ENCODE data around the gene PKD1L1.

The PKD1L1 gene

DNA sequence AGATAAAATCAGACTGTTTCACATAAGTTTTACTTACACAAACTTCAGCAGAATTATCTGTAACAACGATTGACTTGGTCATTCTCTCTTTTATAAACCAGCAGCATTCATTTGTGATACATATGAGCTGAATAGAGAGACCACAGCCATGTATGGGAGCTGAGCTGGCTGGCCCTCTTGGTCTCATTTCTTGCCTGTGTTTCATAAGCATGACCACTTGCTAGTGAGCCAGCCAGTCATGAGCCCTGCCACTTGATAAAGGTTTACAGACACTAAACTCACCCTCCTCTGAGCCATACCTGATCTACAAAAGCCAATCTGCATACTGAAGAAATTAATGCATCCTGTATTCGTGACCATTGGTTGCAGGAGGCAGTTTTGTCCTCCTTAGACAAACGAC lies 82.1 kb downstream of the PKD1L1 start:
- DNase-seq (ENCODE audit: low spot score) = no peak

DNA sequence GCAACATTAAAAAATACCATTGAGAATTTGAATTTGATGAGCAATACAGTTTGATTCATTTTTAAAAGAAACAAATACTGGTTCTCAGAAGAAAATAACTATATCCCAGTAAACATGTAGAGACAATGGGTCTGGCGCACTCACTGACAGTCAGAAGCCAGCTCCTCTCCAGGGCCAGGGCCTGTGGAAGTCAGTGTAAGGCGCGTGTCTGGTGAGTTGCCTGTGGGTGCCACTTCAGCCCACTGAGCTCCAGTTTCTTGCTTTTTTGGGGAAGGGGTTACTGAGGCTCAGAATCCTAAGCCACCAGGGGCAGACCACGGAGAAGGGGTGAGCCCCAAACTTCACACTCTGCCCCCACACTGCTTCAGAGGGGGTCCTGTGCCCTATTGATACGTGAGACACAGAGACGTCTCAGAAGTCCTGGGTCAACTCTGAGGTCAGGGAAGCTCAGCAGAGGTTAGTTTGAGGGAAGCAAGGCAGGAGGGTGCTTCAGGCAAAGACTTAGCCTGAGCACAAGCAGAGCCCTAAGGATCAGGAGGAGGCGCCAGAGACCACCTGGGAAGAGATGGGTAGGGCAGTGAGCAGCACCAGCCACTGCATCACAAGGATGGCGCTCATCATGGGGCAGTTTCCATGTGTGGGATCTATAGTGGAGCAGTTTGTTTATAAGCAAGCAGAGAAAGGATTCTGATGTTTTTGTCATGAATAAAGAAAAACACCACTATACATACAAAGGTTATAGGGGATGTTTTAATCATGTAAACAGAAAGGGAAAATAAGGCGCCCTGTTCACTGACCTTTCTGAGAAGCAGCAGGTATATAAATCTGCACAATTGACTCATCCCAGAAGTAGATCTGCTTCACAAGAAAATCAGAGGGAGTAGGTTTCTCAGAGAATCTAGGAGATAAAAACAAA lies 95.7 kb downstream of the PKD1L1 start:
- peak; percentile 51 for DNase-seq (ENCODE audit: low spot score)

DNA sequence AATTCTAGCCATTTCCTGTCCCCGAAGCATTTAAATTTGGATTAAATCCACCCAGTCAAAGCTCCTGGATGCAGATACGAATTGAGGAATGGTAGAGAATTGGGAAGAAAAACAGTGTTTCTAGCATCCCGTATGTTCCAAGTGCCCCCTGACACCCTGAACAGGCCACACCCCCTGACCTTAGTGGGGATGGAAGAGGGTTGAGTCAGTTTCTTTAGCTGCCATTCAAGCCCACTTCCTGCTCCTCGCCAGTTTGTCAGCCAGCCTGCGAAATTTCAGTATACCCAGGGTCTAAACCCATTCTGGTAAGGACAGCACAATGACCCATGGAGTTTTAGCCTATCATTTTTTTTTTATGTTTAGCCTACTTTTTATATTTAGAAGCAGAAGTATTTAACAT lies 101.1 kb downstream of the PKD1L1 start:
- DNase-seq (ENCODE audit: low spot score) = no peak

DNA sequence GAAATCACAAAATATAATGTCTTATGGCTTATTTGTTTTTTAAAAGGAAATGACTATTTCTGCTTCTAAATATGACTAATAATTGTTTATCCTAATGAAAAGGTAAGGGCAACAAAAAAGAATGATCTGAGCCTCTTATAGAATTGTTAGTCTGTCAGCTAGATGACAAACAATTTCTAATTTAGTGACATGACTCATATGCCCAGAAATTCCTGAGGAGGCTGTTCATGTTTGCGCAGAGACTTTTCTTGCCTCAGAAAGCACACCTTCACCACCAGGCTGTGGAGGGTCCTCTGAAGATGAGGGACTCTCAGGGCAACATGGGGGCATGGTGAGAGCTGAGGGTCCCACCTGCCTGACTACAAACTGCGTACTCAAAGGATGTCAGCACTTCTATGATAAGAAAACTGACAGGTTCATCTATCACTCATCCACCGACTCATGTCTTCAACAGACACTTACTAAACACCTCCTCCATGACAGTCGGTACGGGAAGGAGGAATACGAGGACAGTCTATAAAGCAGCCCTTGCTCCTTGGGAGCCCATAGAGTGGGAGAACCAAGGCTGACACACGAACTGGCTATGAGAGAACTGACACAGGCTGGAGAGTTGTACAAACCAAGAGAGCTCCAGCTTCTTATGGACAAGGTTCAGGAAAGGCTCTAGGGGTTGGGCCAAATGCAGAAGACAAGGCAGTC lies 102.0 kb downstream of the PKD1L1 start:
- DNase-seq (ENCODE audit: low spot score) = no peak

- DNase-seq (ENCODE audit: low spot score) = no peak
Observed at GRCh38 chr7:47844311-47844710, 104.0 kb downstream of the PKD1L1 start.

DNA sequence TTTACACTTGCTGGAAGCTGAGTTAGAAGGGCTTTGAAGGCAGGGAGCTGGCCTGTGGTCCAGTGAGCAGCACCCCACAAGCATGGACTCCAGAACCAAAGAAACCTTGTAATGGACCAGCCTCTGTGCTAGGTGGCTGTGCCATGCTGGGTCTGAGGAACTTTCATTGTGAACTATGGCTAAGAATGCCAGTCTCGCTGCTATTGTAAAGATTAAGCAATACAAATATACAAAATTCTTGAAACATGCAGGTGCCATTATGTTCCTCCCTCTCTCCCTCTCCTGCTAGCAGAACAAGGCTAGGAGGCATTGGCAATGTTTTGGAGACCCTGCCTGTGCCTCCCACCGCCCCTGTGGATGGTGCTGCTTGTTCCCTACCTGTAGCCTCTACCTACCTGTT lies 105.0 kb downstream of the PKD1L1 start:
- no peak for DNase-seq (ENCODE audit: low spot score)

- no peak for DNase-seq (ENCODE audit: low spot score)
Observed at GRCh38 chr7:47839381-47839780, 108.9 kb downstream of the PKD1L1 start.

- DNase-seq (ENCODE audit: low spot score) = no peak
Observed at GRCh38 chr7:47837826-47838225, 110.4 kb downstream of the PKD1L1 start.

DNA sequence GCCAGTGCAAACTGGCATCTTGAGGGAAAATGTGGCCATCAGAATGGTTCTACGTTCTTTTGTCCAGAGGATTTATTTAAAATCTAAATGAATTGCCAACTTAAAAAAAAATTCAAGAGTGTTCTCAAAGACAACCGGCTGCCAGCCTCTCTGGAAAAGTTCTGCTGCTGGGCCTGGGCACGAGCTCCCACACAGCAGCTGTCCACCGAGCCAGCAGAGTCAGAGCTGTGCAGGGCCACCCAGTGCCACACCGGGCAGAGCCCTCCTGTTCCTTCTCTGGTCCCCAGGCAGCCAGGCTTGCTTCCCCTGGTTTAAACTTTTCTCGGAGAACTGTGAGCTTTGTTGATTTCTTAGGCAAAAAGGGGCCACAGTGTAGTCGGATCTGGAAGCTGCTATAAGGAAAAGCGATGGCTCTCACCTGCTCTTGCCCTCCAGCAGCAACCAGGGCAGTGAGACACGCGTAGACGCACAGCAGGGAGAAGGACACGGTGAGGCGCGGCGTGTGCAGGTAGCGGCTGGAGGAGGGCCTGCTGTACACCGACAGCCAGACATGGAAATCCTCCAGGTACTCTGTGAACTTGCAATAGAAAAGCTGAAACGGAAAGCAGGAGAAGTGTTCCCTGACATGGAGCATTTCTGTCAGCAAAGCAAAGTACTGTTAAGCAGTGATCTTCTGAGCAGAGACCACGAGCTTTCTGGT lies 111.6 kb downstream of the PKD1L1 start:
- DNase-seq (ENCODE audit: low spot score) = no peak

GRCh38 chr7:47836080-47836479 lies 112.2 kb downstream of the PKD1L1 start:
- no peak for DNase-seq (ENCODE audit: low spot score)

GRCh38 chr7:47833211-47833610 lies 115.1 kb downstream of the PKD1L1 start:
- no peak for DNase-seq (ENCODE audit: low spot score)

DNA sequence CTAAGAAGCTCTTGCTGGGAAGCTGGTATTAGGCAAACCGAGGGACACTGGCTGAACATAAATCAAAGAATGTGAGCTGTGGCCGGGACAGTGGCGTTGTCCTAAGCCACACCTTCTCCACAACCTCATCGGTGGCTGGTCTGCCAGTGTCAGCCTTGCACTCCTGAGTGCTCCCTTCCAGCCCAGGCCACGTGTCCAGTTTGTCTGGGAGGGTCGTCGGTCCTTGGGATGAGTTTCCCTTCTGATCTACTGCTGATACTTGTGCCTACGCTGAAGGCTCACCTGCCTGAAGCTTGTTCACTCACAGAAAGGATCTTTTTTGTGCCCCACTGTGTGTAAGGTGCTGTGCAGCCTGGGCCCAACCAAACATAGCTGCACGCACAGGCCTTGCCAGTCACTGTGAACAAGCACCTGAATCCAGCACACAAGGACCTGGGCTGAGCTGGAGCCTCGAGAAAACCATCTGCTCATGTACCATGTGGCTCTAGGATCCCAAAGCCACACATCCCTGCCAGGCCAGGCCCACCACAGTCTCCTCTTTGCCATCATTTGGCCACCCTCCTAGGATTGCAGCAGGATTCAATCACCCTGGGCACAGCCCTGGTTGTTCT lies 116.1 kb downstream of the PKD1L1 start:
- DNase-seq (ENCODE audit: low spot score) = no peak

DNA sequence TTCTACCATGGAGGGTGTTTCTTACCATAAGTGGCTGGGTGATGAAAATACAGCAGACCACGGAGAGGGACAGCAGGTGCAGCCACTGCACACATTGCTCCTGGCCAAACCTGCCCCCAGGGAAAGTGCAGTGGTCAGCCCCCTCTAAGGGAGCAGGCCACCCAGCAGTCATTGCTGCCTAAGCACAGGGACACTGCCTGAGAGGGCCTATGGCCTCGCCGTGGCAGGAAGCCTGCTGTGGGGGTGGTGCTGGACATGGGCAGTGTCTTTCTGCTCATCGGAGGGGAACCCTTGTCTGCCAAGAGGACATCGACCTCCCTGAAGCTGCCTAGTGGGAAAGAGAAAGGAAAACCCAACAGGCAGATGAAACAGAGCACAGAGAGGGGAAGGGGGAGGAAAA lies 118.3 kb downstream of the PKD1L1 start:
- no peak for DNase-seq (ENCODE audit: low spot score)

DNA sequence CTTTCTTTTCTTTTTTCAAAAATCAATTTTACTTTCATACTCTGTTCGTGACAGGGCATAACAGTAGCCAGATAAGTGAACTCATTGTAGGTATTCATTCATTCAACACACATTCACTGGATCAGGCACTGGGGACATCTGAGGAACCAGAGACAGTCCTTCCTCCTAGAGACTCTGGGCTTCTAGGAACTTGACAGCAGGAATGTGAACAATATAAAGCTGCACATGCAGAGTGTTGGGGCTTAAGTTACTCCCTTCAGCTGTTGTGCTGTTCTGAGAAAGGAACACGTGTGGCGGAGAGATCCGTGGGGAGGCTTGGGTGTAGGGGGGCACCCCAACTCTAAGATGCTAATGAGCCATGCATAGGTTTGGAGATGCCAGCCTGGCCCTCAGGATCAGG lies 120.4 kb downstream of the PKD1L1 start:
- peak; percentile 29 for DNase-seq (ENCODE audit: low spot score)

- DNase-seq (ENCODE audit: low spot score) = peak; percentile 95
Observed at GRCh38 chr7:47827351-47827756, 120.9 kb downstream of the PKD1L1 start.

DNA sequence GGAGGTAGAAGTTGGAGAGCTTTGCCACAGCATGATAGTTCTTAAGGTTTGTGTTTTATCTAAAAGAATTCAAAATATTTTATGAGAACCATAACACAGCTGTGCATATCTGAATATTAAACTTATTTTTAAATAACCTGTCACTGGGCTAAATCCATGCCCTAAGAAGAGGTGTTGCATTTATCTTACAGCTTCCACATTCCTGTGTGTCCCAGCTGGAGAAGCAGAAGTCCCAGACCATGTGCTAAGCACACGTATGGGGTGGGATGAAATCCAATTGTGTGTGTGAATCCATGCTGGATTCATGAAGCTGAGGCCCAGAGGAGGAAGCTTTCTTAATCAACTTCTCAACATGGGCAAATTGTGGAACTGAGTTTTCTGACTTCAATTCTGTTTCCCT lies 121.5 kb downstream of the PKD1L1 start:
- DNase-seq (ENCODE audit: low spot score) = peak; percentile 16

DNA sequence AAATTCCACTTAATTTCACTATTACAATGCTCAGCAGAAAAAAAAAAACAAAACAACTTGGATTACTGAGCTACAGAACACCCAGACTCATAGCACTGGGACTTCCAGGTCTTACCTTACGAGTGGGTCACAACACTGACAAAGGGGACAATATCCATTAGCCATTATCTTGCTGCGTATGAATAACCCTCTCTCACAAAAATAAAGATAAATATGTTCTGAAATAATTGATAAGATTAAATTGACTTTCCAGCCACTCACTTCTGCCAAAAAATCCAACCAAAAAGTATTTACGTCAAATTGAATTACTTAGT lies 128.7 kb downstream of the PKD1L1 start:
- no peak for DNase-seq (ENCODE audit: low spot score)

DNA sequence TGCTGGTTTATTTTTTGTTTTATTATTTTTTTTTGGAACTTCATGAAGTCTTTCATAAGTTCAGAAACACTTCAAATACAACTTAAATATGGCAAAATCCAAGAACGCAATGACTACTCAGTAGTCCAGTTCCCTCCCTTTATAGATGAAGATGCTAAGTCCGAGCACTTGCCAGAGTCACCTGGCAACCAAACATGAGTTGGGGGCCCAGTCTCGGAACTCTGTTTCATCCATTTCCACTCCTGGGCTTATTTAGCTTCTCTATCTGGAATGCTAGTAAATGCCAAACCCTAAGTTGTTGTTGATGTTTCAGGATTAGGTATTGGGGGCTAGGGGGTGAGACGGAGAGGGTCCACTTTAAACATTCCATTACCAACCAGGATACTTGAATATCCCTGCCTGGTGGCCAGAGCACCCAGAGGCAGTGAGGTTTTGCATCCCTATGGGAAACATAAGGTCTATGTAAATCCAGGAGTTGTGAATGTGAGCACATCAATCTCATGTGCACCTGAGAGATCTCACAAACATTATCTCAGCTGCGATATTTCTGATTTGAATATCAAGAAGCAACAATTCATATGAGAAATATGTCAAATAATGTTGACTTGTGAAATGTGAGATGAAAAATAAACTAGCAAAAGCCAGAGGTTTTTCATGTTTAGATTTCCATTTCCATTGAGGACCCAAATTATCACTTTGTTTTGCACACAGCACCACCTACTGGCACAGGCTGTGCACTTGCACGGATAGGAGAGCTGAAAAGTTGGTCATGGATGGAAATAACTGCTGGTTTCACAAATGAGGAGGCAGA lies 129.3 kb downstream of the PKD1L1 start:
- peak; percentile 78 for DNase-seq (ENCODE audit: low spot score)

- DNase-seq (ENCODE audit: low spot score) = no peak
Observed at GRCh38 chr7:47817917-47818316, 130.3 kb downstream of the PKD1L1 start.

GRCh38 chr7:47816647-47817046 lies 131.6 kb downstream of the PKD1L1 start:
- no peak for DNase-seq (ENCODE audit: low spot score)

DNA sequence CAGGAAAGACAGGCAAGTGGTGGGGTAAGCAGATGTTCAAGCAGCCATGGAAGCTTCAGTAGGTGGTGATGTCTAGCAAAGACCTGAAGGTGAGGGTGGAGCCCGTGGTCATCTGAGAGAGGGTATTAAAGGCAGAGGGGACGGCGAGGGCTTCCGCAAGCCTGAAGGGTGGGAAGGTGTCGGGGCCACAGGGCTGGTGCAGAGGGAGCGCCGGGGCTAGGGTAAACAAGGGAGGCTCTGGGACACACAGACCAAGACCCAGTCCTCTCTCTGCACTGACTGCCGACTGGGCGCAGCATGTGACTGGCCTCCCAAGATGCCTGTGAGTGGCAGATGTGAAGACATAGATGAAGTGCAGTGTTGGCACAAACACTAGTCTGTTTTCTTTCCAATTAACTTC lies 132.4 kb downstream of the PKD1L1 start:
- DNase-seq (ENCODE audit: low spot score) = no peak

Measured in COLO829 (cell line).